Measurements from ENCODE around the gene OSTF1.

GRCh38 chr9:75138260-75139040 is 50.1 kb downstream of the OSTF1 start:
- TF ChIP-seq CTCF (conservative IDR thresholded peaks at IDR 0.05; ENCODE audit: low read length) (no peak), EZH2phosphoT487 (IDR thresholded peaks at IDR 0.05; ENCODE audit: borderline replicate concordance, low read depth, low read length) (no peak)

All from OCI-LY7 (cell line).